ENCODE results near the gene TMLHE.
"Not testable (repeated sequence)": the region's sequence is repeated elsewhere in the genome, so short reads cannot be mapped to it uniquely, and the experiment has no call there.

TMLHE gene

GRCh38 chrX:155491421-155491820 is 121.3 kb downstream of the TMLHE start:
- DNase-seq = not testable (repeated sequence)

- not testable (repeated sequence) for DNase-seq
Measured at GRCh38 chrX:155477136-155477535, 135.6 kb downstream of the TMLHE start.

- DNase-seq = not testable (repeated sequence)
Measured at GRCh38 chrX:155466269-155466938, 146.3 kb downstream of the TMLHE start.

- DNase-seq = not testable (repeated sequence)
Measured at GRCh38 chrX:155460501-155460900, 152.3 kb downstream of the TMLHE start.

- DNase-seq = not testable (repeated sequence)
Measured at GRCh38 chrX:155458471-155458870, 154.3 kb downstream of the TMLHE start, which contains the start of gene F8A3. Gene F8A3, minus strand, starts transcription at chrX:155458620. Its CDS starts 20 bp downstream, at chrX:155458600.

GRCh38 chrX:155457761-155458447 is 154.8 kb downstream of the TMLHE start:
- DNase-seq = not testable (repeated sequence)

GRCh38 chrX:155441097-155441496 is 171.7 kb downstream of the TMLHE start:
- no peak for DNase-seq

Data from stimulated activated CD4-positive, alpha-beta T cell treated with anti-CD3 and anti-CD28 coated beads, Interleukin-12 subunit alpha, Interleukin-12 subunit beta, amount 100 ng/mL, for 4 hours (primary cell).